8988T (cell line): ENCODE measurements around the gene RTP3.
"Not testable (repeated sequence)": the region's sequence is repeated elsewhere in the genome, so short reads cannot be mapped to it uniquely, and the experiment has no call there.

Experiments
- DNase-seq: peaks from one replicate; pipeline ENCODE4 v3.0.0; 2011

RTP3 gene

GRCh38 chr3:46492890-46493547 is 4.8 kb upstream of the RTP3 start:
- no peak for DNase-seq

DNA sequence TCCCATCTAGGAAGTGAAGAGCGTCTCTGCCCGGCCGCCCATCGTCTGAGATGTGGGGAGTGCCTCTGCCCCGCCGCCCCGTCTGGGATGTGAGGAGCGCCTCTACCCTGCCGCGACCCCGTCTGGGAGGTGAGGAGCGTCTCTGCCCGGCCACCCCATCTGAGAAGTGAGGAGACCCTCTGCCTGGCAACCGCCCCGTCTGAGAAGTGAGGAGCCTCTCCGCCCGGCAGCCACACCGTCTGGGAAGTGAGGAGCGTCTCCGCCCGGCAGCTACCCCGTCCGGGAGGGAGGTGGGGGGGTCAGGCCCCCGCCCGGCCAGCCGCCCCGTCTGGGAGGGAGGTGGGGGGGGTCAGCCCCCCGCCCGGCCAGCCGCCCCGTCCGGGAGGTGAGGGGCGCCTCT is 3.3 kb upstream of the RTP3 start:
- not testable (repeated sequence) for DNase-seq

DNA sequence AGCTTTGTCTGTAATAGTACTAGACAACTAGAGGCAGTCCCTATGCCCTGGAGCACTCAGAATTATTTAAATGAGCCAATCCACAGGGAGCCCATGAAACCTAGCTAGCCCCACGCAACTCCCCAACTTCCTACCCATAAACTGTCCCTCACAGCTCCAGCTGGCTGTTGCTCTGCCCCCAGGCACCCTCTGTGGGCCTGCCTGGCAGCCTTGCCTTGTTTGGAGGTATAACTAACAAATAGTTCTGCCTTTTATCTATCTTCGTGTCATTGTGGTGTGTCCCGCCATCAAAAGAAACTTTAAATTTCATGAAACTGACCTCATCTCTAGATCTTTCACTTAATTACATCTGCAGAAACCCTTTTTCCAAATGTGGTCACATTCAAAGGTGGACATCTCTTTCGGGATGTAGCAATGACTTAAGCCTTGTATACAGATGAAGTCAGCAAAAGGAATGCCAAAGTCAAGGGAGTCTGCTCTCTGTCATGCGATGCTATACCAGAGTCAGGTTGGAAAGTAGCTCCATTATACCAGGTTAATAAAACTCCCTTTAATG is 1.8 kb upstream of the RTP3 start:
- peak; percentile 58 for DNase-seq

DNA sequence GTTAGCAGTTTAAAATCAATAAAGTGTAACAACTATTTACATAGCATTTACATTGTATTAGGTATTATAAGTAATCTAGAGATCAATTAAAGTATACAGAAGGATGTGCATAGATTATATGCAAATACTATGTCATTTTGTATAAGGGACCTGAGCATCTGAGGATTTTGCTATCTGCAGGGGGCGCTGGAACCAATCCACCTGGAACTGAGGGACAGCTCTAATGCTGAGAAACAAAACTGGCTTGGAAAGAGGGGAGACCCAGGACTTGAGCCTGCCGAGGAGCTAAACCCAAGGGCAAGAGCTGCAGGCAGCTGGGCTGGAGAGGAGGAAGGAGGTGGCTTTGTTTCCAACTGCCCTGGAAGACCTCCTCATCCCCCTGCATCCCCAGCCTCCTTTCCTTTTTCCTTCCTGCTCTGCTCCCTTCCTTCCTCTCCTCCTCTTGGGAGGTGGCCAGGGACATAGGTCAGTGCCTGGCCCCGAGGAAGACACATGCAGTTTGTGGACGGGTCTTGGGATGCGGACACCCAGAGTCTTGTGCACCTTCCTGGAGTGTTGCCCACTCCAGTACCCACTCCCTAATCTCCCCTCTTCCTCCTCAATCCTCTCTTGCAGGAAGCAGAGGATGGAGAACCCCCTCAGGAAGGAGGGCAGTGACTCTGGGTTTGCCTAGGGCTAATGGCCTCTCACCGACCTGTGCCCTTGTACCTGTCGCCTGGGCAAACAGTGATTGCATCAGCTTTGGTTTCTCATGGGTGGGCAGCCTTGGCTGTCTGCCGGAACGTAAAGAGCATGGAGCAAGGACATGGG is 825 bp upstream of the RTP3 start:
- no peak for DNase-seq

DNA sequence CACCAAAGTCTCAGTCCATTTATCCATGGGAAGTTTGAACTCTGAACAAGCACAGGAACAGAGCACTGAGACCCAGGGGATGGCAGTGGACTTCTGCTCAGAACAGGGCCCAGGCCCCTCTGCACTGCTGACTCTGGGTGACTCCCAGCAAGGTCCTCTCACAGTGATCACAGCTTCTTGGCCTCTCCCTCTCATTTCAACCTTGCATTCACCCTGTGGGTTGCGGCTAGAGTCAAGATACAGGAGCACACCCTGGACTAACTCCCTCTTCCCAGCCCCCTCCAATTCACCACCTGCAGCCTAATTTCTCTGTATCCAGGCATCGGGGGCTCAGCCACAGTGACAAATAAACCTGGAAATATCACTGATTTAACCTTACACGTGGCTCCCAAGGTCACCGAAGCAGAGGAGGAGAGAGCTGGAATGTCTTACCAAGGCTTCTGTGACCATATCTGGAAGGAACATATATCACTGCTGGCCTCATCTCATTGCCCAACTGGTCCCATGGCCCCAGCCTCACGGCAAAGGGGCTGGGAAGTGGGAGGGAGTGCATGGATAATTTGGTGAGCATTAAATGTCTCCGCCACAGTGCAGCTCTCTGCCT is 1.2 kb downstream of the RTP3 start:
- DNase-seq, result no peak

DNA sequence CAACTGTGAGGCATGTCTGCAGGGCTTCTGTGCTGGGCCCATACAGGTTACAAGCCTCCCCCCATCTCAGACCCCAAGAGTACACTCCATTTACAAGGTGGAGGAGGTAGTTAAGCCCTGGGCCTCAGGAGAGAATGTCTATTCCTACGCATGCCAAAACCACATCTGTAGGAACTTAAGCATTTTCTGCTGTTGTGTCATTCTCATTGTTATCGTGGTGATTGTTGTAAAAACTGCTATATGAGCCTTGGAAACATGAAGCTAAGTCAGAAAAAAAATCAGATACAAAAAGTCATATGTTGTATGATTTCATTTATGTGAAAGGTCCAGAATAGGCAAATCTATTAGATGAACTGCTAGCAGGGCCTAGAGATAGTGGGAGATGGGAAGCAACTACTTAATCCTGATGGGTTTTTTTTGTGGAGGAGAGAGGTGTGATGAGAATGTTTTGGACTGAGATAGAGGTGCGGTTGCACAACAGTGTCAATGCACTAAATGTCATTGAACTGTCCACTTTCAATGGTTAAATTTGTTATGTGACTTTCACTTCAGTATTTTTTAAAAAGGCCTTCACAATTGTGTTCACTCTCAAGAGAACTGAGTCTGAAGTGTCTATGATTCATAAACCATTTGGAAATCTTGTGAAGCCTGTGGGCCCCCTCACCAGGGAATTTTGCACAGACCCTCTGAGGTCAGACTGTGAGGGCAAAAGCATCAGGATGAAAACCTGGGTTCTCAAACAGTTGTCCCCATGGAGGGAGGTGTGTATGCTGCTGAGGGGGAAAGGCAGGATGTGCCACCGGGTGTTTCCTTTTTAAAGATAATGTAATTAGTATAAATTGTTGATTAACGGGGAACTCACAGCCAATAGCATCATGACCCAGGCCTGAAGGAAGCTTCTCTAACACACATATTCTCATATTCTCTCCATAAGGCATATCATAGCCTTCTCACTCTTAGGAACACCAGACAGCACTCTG is 3.2 kb downstream of the RTP3 start:
- no peak for DNase-seq

GRCh38 chr3:46501702-46502101 is 3.9 kb downstream of the RTP3 start:
- no peak for DNase-seq

DNA sequence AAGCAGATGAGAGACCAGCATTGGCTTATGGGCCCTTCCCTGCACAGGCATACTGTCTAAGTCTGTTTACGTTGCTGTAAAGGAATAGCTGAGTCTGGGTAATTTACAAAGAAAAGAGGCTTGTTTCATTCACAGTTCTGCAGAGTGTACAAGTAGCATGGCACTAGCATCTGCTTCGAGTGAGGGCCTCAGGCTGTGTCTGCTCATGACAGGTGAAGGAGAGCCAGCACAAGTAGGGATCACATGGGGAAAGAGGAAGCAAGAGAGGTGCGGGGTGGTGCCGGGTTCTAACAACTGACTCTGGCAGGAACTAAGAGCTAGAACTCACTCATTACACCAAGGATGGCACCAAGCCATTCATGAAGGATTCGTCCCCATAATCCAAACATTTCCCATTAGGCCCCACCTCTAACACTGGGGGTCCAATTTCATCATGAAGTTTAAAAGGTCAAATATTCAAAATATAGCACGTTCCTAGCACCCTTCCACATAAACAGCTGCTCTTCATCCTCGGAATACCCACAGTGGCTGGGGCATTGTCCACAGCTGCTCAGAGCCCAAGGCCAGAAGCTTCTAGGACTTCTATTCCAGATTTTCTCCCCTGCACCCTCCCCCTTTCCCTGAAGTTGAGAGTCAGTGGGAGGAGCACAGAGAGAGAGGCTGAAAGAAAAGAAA is 5.6 kb downstream of the RTP3 start:
- DNase-seq, result no peak

- DNase-seq, result no peak
Measured at GRCh38 chr3:46504789-46505188, 7.0 kb downstream of the RTP3 start.

GRCh38 chr3:46505953-46506352 is 8.2 kb downstream of the RTP3 start:
- no peak for DNase-seq

- no peak for DNase-seq
Measured at GRCh38 chr3:46506526-46506925, 8.8 kb downstream of the RTP3 start.

GRCh38 chr3:46508850-46509591 is 11.2 kb downstream of the RTP3 start:
- DNase-seq, result no peak

- DNase-seq, result no peak
Measured at GRCh38 chr3:46509661-46510187, 11.9 kb downstream of the RTP3 start.

DNA sequence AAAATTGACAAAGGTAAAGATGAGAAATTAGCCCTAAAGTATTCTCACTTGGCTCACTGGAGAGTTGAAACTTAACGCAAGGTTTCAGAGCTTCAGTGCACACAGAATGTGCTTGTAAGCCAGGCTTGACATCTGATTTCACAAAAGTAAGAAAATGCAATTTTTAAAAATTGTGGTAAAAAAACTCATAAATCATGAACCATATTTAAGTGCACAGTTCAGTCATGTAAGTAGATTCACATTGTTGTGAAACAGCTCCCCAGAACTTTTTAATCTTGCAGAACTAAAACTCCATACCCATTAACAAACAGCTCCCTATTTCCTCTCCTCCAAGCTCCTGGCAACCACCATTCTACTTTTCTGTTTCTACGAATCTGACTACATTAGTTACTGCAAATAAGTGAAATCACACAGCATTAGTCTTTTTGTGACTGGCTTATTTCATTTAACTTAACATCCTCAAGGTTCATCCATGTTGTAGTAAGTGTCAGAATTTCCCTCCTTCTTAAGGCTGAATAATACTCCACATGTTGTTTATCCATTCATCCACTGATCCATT is 14.5 kb downstream of the RTP3 start:
- DNase-seq, result no peak

- no peak for DNase-seq
Measured at GRCh38 chr3:46516521-46516920, 18.7 kb downstream of the RTP3 start.

DNA sequence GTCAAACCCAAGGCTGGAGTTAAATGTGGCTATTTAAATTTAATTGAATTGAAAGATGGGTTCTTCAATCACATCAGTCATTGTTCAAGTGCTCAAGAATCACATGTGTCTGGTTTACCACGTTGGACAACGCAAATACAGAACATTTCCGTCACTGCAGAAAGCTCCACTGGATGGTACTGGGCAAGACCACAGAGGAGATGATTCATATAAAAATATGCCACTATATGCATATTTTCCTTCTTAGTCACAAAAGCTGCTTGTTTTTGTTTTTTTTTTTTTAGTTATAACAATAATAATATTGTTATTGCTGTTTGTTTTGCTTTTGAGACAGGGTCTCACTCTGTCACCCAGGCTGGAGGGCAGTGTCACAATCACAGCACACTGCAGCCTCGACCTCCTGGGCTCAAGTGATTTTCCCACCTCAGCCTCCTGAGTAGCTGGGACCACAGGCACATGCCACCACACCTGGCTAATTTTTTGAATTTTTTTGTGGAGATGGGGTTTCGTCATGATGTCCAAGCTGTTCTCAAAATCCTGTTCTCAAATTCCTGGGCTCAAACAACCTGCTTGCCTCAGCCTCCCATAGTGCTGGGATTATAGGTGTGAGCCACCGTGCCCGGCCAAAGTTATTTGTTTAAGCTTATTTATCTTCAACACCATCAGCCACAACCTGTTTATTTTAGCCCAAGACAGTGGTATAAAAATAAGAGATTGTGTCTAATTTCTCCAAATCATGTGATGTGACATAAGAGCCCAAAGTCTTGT is 19.4 kb downstream of the RTP3 start:
- no peak for DNase-seq

DNA sequence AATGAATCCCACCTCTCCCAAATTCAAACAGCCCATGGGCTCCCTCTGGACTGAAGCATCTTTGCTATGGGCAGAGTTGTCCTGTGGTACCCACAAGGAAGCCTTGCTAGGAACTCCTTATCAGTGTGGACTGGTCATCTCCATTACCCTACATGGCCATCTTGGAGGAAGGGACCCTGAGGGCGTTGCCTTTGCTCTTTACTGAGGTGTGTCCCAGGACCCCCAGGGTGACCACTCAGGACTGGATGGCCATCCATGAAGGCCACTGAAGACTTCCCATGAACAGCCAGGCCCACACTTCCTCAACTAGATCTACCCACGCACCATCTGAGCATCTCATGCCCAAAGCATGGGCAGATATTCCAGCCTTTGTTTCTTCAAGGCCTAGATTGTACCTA is 20.0 kb downstream of the RTP3 start:
- DNase-seq, result no peak

DNA sequence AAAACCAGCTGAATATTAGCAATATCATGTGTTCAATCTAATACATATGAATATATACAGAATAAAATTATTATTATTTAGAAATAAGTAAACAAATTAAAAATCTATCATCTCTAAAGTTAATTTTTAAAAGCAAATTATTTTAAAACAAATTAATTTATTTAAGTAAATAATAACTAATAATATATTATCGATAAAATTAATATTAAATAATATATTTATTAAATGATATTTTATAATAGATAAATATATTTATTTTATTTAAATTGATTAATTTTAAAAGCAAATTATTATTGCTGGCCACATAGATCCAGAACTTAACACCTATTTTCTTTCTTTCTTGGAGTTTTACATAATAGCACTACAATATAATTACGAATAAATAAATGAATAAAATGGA is 22.2 kb downstream of the RTP3 start:
- no peak for DNase-seq

GRCh38 chr3:46520531-46520930 is 22.8 kb downstream of the RTP3 start:
- DNase-seq, result no peak

GRCh38 chr3:46521096-46521495 is 23.3 kb downstream of the RTP3 start:
- no peak for DNase-seq
